ENCODE results near the gene GCSH. TPM values are rescaled to one million over a fixed set of nuclear protein-coding genes. Genes with fewer than 3 reads are reported as not detected.

Gene GCSH
- total and polyA plus RNA-seq, 2 of the 13 experiments (the other 11 are each of a cell fraction or from before 2014, with no cell fraction given): 35.9 to 103 TPM

- TF ChIP-seq TIGD3 (CRISPR knock-in tag; IDR thresholded peaks at IDR 0.05; ENCODE audit: borderline replicate concordance): no peak
- no peak for TF ChIP-seq CBX5 (CRISPR knock-in tag; IDR thresholded peaks at IDR 0.05; ENCODE audit: borderline replicate concordance)
- TF ChIP-seq ZSCAN12 (CRISPR knock-in tag; IDR thresholded peaks at IDR 0.05): no peak
- no peak for TF ChIP-seq SMC3 (IDR thresholded peaks at IDR 0.05; ENCODE audit: low read length)
- TF ChIP-seq ZNF230 (CRISPR knock-in tag; IDR thresholded peaks at IDR 0.05): no peak
- no peak; the same call in 1 of the 2 replicates for TF ChIP-seq ZNF609 (CRISPR knock-in tag; IDR thresholded peaks at IDR 0.05; ENCODE audit: borderline replicate concordance)
- TF ChIP-seq CBX1 (IDR thresholded peaks at IDR 0.05; ENCODE audit: low read depth): no peak
- no peak for TF ChIP-seq MTA3 (CRISPR knock-in tag; IDR thresholded peaks at IDR 0.05)
- TF ChIP-seq PBX3 (CRISPR knock-in tag; IDR thresholded peaks at IDR 0.05; ENCODE audit: borderline replicate concordance): no peak
- no peak for TF ChIP-seq ZNF362 (CRISPR knock-in tag; IDR thresholded peaks at IDR 0.05; ENCODE audit: borderline replicate concordance)
- no peak for TF ChIP-seq U2AF1 (optimal IDR thresholded peaks at IDR 0.05; ENCODE audit: low read depth, low read length)
- TF ChIP-seq RARG (CRISPR knock-in tag; IDR thresholded peaks at IDR 0.05; ENCODE audit: low read depth): peak; percentile 39
- no peak for TF ChIP-seq SOX13 (IDR thresholded peaks at IDR 0.05)
- no peak for TF ChIP-seq SOX13 (CRISPR knock-in tag; conservative IDR thresholded peaks at IDR 0.05 in 1 of 2, IDR thresholded peaks at IDR 0.05 in 1 of 2)
- TF ChIP-seq ERF (CRISPR knock-in tag; IDR thresholded peaks at IDR 0.05): peak; percentile 69
- TF ChIP-seq REXO4 (CRISPR knock-in tag; IDR thresholded peaks at IDR 0.05; ENCODE audit: borderline replicate concordance): peak; percentile 75; the same call in 1 of the 2 replicates
- no peak for TF ChIP-seq BCLAF1 (IDR thresholded peaks at IDR 0.05)
- TF ChIP-seq AHR (CRISPR knock-in tag; IDR thresholded peaks at IDR 0.05): no peak; the same call in 1 of the 2 replicates
Observed at GRCh38 chr16:81095953-81096714, at the start of gene GCSH (continued).
